Stimulated activated CD4-positive, alpha-beta T cell treated with anti-CD3 and anti-CD28 coated beads, Interleukin-2, amount 100 ng/mL, for 4 hours (primary cell): ENCODE results near the gene FIGNL1.

Source experiments
- DNase-seq: peaks from one replicate; pipeline ENCODE4 v3.0.0-alpha.2; 2020; ENCODE audit warnings: low read depth

Gene FIGNL1

DNA sequence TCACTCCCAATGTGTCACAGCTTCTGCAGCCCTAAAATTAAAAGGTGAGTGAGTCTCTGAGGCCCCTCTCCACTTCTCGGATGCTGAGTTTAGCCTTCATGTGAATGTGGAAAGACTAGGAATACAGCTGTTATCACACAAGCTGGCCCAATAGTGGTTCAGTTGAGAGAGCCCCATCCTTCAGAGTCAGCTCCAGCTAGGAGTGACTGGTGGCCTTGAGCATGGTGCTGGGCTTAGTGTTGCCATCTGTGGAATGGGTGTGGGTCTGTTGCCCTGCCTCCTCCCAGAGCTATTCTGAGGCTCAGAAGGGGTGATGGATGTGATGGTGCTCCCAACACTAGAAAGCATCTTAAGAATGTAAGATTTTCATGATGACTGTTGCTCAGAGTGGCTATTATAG lies 55.8 kb downstream of the FIGNL1 start:
- DNase-seq, result no peak
